Peyer's patch (tissue), 4 donors: Measurements from ENCODE around the gene CGRRF1.

ENCODE experiments used
- CTCF ChIP-seq, 6 experiments: fragments of 450-650 bp in 4 of 6; fragments of 200-600 bp in 2 of 6; sonication (generic) in 1 of 6; IDR thresholded peaks; one replicate each; pipeline ENCODE4 v1.5.1; 2017 to 2019; ENCODE audit warnings: antibody characterized with exemption in 6 of 6, mild to moderate bottlenecking in 3 of 6, moderate library complexity in 1 of 6
- POLR2A ChIP-seq, 2 donors: fragments of 450-650 bp; IDR thresholded peaks; one replicate each; pipeline ENCODE4 v1.5.1; 2017; ENCODE audit warnings: antibody characterized with exemption in 2 of 2, mild to moderate bottlenecking in 2 of 2, moderate library complexity in 2 of 2

- no peak for TF ChIP-seq CTCF (IDR thresholded peaks at IDR 0.05)
- TF ChIP-seq POLR2A (IDR thresholded peaks at IDR 0.05), result no peak
Measured at GRCh38 chr14:54474232-54474793, 35.4 kb upstream of the CGRRF1 start.
